Bone marrow (tissue), 2 donors: ENCODE results near the gene NOCT.
"Not testable (repeated sequence)": the region's sequence is repeated elsewhere in the genome, so short reads cannot be mapped to it uniquely, and the experiment has no call there.

Experiments used
- DNase-seq, 2 donors: peaks; one replicate each; lab custom pipeline; 2025; lab: John Stamatoyannopoulos, UW

The NOCT gene

GRCh38 chr4:139050446-139050845, 34.9 kb downstream of the NOCT start:
- no peak for DNase-seq

DNA sequence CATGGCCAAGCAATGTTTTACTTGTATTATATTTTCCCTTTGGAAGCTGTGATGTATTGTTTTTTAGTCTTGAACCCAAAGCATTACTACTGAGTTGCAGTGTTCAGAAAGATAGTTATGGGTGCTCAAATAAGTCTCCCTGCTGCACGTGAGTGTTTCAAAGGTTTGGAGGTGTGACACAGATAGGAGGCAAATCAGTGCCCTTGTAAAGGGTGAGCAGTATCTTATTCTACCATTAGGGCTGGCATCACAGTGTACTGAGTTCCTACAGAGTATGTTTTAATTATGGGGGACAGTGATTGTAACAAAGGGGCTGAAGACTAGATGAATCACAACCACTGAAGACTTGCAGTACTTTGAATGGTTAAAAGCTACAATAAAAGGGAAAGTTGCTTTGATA, 38.3 kb downstream of the NOCT start:
- DNase-seq: no peak

DNA sequence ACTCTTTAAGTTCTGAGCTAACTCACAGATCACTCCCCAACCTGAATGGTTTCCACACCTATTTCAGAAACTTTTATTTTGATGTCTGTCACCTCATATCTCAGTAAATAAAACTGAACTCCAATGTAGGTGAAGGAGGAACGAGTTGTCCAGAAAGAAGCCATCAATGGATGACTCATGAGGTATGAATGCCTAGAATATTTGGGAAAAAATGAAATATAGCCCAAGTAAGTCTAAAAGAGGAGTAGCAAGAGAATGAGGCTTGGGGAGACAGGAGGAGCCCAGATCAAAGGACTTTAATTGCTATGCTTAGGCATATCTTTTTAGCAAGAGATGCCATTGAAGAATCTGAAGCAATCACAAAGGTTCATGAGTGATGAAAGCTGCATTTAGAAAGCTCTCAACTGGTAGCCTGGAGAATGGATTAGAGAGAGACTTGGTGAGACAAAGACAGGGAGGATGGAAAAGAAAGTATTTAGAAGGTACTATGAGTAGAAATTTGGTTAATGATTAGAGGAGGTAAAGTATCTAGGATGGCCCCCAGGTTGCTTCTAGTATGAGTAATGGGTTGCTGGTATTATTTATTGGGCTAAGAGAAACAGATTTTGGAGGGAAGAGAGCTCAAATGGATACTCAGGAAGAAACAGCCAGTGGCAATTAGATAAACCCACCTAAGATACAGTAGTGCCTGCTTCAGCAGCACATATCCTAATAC, 39.4 kb downstream of the NOCT start:
- DNase-seq: no peak

- DNase-seq: not testable (repeated sequence)
Measured at GRCh38 chr4:139059026-139059425, 43.4 kb downstream of the NOCT start.

DNA sequence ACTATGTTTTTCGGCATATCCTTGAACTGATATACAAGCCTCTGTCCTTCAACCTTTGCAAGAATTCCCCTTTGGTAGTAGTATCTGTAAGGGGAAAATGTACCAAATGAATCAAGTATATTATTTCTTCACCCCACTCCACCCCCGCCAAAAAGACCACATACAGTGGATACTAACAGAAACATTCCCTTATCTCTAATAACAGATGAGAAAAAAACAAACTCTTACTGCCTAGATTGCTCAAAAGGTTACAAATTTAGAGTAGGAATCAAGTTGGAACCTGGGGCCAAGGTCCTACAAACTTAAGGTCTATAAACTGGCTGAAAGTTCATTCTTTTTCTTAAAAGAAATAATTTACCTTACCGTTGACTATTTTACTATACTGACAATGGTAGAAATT, 45.0 kb downstream of the NOCT start:
- no peak for DNase-seq

GRCh38 chr4:139076016-139076744, 60.6 kb downstream of the NOCT start:
- no peak for DNase-seq

DNA sequence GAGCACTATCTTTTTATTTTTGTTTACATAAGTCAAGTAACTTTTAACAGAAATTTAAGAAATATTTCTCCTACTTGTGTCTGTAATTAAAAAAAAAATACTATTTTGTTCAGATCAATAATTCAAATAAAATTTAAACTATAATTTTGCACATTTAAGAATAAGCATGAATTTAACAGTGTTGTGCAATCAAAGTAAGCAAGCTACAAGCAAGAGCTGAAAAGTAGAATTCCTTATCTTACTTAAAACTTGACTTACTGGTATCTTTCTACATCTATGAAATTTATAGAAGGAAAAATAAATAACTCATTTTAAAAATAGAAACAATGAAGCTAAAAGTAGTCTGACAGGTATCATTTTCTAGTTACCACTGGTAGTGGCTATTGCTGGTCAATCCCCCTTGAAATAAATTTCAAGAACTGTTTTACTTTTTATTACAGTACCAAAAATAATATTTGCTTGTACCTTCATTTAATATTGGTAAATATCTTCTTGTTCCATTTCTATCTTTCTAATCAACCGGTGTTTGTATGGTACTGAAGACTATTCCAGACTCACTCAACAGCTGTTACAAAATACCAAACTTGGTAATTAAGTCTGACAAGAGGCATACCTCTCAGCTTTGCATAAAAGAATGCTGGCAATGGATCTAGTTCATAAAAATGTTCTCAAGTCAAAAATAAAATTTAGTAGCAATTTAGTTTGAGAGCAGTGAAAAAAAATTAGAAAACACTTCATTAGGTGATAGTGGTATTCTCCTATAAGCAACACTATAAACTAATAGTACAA, 62.2 kb downstream of the NOCT start:
- DNase-seq: no peak

GRCh38 chr4:139078926-139079325, 63.3 kb downstream of the NOCT start:
- no peak for DNase-seq

DNA sequence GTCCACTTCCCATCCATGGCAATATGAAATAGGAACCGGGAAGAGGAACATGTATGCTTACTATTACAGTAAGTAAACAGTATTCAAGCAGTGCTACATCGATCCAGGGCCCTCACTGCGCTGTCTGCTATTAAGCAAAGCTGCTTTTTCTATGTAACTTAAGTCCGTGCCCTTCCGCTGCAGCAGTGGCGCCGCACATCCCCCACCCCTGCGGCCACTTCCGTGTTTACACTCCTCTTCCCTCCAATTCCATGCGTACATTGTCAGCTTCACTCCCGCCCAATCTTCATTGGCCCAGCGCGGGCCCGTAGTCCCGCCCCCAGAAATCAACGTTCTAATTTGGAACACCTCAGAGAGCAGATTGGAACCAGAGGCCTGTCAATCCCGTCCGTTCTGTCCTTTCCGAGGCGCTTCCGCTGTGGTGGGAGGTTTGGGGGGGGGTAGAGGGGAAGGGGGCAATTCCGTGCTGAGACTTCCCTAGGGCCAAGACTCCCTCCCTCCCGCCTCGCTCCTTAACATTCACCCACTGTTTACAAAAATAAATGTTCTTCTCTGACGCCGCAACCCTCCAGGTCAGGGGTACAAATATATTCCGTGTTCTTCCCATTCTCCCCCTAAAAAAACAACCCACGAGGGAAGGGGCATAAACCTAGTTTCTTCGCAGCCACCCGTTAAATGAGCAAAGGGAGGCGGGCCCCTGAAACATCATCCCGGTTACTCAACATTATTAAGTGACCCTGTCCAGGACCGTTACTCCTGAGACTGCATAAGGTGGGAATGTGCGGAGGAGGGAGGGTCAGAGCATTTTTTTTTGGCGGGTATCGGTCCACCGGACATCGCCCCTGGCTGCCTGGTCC, 67.4 kb downstream of the NOCT start:
- peak; percentile 57 to 97 for DNase-seq

- DNase-seq: no peak
Measured at GRCh38 chr4:139083607-139083955, 68.0 kb downstream of the NOCT start.

DNA sequence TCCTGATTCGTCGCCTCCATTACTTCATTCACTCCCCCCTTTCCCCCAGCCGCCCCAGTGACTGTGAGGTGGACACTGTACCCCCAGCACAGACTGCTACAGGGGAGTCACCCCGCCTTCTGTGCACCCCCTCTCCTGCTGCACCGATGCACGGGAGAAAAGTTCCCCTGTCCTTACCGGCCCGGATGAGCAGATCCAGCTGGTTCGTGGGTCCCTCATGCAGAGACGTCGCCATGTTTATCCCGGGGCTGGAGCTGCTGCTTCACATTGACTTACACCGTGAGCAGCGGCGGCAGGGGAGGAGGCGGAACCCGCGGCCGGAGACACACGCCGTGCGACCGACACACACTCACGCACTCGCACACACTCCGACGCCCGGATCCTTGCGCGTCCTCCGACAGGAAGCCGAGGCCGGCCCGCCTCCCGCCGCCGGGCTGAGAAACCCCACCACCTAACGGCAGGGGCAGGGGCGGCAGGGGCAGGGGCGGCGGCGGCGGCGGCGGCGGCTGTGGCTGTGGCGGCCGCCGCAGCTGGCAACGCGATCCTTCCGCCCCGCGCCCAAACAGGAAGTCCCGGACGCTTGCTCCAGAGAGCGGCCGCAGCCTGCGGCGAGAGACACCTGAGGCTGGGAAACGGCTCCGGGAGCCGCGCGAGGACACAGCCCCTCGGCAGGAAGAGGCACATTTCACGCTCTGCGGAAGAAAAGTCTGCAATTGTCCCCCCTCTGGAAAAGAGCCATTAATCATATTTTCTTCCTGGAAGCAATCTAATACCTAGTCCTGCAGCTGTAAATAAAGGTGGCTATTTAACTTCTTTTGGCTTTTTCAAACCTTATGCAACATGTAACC, 68.6 kb downstream of the NOCT start:
- peak; percentile 79 to 83 for DNase-seq

GRCh38 chr4:139084804-139085093, 69.2 kb downstream of the NOCT start:
- no peak for DNase-seq

GRCh38 chr4:139085141-139085540, 69.6 kb downstream of the NOCT start:
- DNase-seq: no peak

- DNase-seq: no peak
Measured at GRCh38 chr4:139092271-139092670, 76.7 kb downstream of the NOCT start.
